ENCODE results near the gene SMTNL1. TPM values are rescaled to one million over a fixed set of nuclear protein-coding genes. Genes with fewer than 3 reads are reported as not detected.

Gene SMTNL1
- total and polyA plus RNA-seq, 9 of the 15 experiments (the other 6 are each of a cell fraction or from before 2014, with no cell fraction given) = not detected

DNA sequence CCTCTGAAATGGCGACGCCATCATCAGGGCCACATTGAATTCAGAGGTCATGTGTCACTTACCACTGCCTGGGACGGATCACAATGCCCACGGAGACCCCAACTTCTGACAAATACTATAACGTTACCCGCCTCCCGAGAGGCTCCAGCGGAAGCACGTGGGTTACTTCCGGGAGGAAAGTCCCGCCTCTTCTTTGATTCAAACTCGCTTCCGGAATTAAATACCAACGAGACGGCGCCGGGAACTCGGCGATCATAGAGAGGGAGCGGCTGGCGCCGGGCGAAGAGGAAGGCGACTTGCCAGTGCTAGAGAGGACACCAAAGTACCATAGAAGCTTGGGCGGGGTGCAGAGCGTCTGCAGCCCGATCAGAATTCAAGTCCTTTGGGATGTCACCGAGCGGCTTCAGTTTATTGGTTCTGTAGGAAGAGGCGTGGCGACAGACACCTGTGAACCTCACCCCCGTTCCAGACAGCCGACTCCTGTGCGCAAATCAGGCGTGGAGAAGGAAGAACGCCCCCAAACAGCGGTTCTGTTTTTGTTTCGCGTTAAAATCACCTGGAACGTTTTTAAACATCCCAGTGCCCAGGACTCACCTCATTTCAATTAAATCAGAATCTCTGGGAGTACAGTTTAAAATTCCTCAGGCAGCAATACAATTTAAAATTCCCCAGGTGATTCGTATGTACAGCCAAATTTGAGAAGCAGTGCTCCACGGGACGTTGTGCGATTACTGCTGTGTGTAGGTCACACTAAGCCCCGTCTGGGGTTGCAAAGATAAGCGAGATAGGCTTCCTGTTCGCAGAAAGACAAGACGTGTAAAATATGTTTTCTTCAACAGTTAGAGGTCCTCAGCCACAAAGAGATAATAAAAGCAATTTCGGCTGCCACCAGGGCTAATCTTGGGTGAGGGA, 6.5 kb upstream of the SMTNL1 start, which contains the start of gene TIMM10 (continued):
- TF ChIP-seq SP1 (CRISPR knock-in tag; IDR thresholded peaks at IDR 0.05) (no peak; the same call in none of the 2 replicates), CBX8 (IDR thresholded peaks at IDR 0.05; ENCODE audit: borderline replicate concordance, extremely low read depth, low read depth, low read length, poor library complexity, severe bottlenecking) (no peak), ZNF589 (CRISPR knock-in tag; IDR thresholded peaks at IDR 0.05; ENCODE audit: low read depth) (no peak), SMAD2 (IDR thresholded peaks at IDR 0.05; ENCODE audit: low read depth, low read length) (no peak), POLR2B (IDR thresholded peaks at IDR 0.05; ENCODE audit: low read depth, partially characterized antibody) (peak; percentile 40), CBFA2T2 (conservative IDR thresholded peaks at IDR 0.05) (peak; percentile 90), TAF1 (IDR thresholded peaks at IDR 0.05; ENCODE audit: control insufficient read depth, extremely low read depth, insufficient read depth, low read length, severe bottlenecking) (peak; percentile 42), HNRNPUL1 (IDR thresholded peaks at IDR 0.05; ENCODE audit: low read length) (no peak), CREB1 (IDR thresholded peaks at IDR 0.05) (peak; percentile 30; the same call in 1 of the 2 replicates), CREB1 (CRISPR knock-in tag; IDR thresholded peaks at IDR 0.05) (peak; percentile 26; the same call in 1 of the 2 replicates), SMAD4 (CRISPR knock-in tag; conservative IDR thresholded peaks at IDR 0.05) (peak; percentile 79), NCOR1 (IDR thresholded peaks at IDR 0.05) (peak; percentile 90), STAT5A (IDR thresholded peaks at IDR 0.05; ENCODE audit: borderline replicate concordance, low read length) (peak; percentile 93), KDM4B (IDR thresholded peaks at IDR 0.05; ENCODE audit: borderline replicate concordance in 2 of 2, low read depth in 1 of 2) (peak in 1 of 2 experiments; percentile 52; a peak in 2 of 4 replicates), TAF9B (IDR thresholded peaks at IDR 0.05; ENCODE audit: partially characterized antibody) (no peak), CXXC5 (CRISPR knock-in tag; IDR thresholded peaks at IDR 0.05) (peak; percentile 78; the same call in 1 of the 2 replicates), KDM1A (IDR thresholded peaks at IDR 0.05) (peak; percentile 85 to 86), HNRNPH1 (optimal IDR thresholded peaks at IDR 0.05; ENCODE audit: low read depth, low read length) (no peak)
- TF ChIP-seq, protein P1, sequence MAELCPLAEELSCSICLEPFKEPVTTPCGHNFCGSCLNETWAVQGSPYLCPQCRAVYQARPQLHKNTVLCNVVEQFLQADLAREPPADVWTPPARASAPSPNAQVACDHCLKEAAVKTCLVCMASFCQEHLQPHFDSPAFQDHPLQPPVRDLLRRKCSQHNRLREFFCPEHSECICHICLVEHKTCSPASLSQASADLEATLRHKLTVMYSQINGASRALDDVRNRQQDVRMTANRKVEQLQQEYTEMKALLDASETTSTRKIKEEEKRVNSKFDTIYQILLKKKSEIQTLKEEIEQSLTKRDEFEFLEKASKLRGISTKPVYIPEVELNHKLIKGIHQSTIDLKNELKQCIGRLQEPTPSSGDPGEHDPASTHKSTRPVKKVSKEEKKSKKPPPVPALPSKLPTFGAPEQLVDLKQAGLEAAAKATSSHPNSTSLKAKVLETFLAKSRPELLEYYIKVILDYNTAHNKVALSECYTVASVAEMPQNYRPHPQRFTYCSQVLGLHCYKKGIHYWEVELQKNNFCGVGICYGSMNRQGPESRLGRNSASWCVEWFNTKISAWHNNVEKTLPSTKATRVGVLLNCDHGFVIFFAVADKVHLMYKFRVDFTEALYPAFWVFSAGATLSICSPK (IDR thresholded peaks at IDR 0.05; ENCODE audit: borderline replicate concordance) = no peak

Data from K562 (cell line).